Testis (tissue), 3 donors: ENCODE measurements around the gene NDUFS3. TPM values are rescaled to one million over a fixed set of nuclear protein-coding genes. Genes with fewer than 3 reads are reported as not detected.
A peak's percentile ranks its signal among the peaks of the same experiment; 100 is the strongest.
"Not testable (repeated sequence)": the region's sequence is repeated elsewhere in the genome, so short reads cannot be mapped to it uniquely, and the experiment has no call there.

Source experiments
- DNase-seq: peaks from one replicate; pipeline ENCODE4 v3.0.0-alpha.2; 2019
- H3K27ac ChIP-seq, 2 donors: fragments of 200-600 bp; sonication (generic); one replicate each; pipeline ENCODE4 v1.5.1; 2019
- H3K27me3 ChIP-seq: fragments of 200-600 bp; sonication (generic); one replicate; pipeline ENCODE4 v1.5.1; 2019
- H3K36me3 ChIP-seq: fragments of 200-600 bp; sonication (generic); one replicate; pipeline ENCODE4 v1.5.1; 2017; ENCODE audit warnings: low read depth; ENCODE audit errors: missing control alignments
- H3K4me1 ChIP-seq: fragments of 200-600 bp; sonication (generic); one replicate; pipeline ENCODE4 v1.5.1; 2019
- H3K4me3 ChIP-seq, 2 donors: fragments of 200-600 bp; sonication (generic); one replicate each; pipeline ENCODE4 v1.5.1; 2017 to 2019
- H3K9me3 ChIP-seq: fragments of 200-600 bp; sonication (generic); one replicate; pipeline ENCODE4 v1.5.1; 2017
- CTCF ChIP-seq, 3 experiments: fragments of 450-650 bp in 2 of 3; fragments of 200-600 bp in 1 of 3; sonication (generic) in 1 of 3; IDR thresholded peaks; one replicate each; pipeline ENCODE4 v1.5.1; 2016 to 2019; ENCODE audit warnings: antibody characterized with exemption in 3 of 3, mild to moderate bottlenecking in 2 of 3, moderate library complexity in 1 of 3
- POLR2A ChIP-seq: fragments of 450-650 bp; IDR thresholded peaks from one replicate; pipeline ENCODE4 v1.6.1; 2017; ENCODE audit warnings: antibody characterized with exemption, mild to moderate bottlenecking, moderate library complexity
- WGBS, 2 donors: methylation state at CpG; one replicate each; pipeline ENCODE4 v1.1.5; 2018; 5-methylcytosine and 5-hydroxymethylcytosine counted together
- intact Hi-C: fragments of 100-400 bp; cut with DNase I; formaldehyde crosslinking; loops from one replicate; pipeline ENCODE4 v1.15.1; 2023; ENCODE audit warnings: low total_unique reads
- polyA plus RNA-seq: library from polyadenylated mRNA; stranded (reverse); fragments of 350-450 nt; fragmentation: Illumina TruSeq; extraction: RNeasy Lipid Tissue Mini Kit (QIAGEN cat#74804); gene quantifications from one replicate; pipeline ENCODE4 v1.2.3, GENCODE V29; 2014; ENCODE audit warnings: low read depth, low replicate concordance; ENCODE audit not compliant: insufficient read depth
- total RNA-seq, 2 donors: library from RNA; depleted of rRNA; stranded (reverse); fragments of >200 nt; gene quantifications; one replicate each; pipeline ENCODE4 v1.2.3, GENCODE V29; 2016

Gene NDUFS3
- total and polyA plus RNA-seq, 3 donors from 2014 or later: 69.8 to 121 (median 88.5) TPM

- TF ChIP-seq POLR2A: no peak
- TF ChIP-seq CTCF (IDR thresholded peaks at IDR 0.05): no peak
- WGBS, 2 donors: 4 to 6% methylated on average over 6 to 9 of the region's 9 CpGs
- no peaks in the 10 kb centered on the region for H3K9me3 ChIP-seq
- H3K27me3 ChIP-seq: no peaks in the 10 kb centered on the region
- H3K4me1 ChIP-seq: peaks cover 16% of the 10 kb centered on the region
- H3K36me3 ChIP-seq: no peaks in the 10 kb centered on the region
- peak overlapping the region; percentile 91 to 95 for H3K27ac ChIP-seq
- intact Hi-C loops: no loop called here
- DNase-seq: no peak
- peak overlapping the region; percentile 90 to 92 for H3K4me3 ChIP-seq
Observed at GRCh38 chr11:47553406-47553743, 25.5 kb upstream of the NDUFS3 start.

GRCh38 chr11:47557004-47557403 lies 21.9 kb upstream of the NDUFS3 start:
- H3K27ac ChIP-seq, H3K27me3 ChIP-seq, DNase-seq, intact Hi-C loops, H3K4me3 ChIP-seq, H3K4me1 ChIP-seq, H3K9me3 ChIP-seq, H3K36me3 ChIP-seq: not testable (repeated sequence)
- WGBS, 2 donors: 50 to 74% methylated on average over 12 of the region's 12 CpGs

- no peak for TF ChIP-seq POLR2A
- TF ChIP-seq CTCF (IDR thresholded peaks at IDR 0.05): no peak
- Histone ChIP-seq H3K4me3 (no peak overlapping the region), H3K36me3 (no peaks in the 10 kb centered on the region), H3K27me3 (no peaks in the 10 kb centered on the region), H3K27ac (no peak overlapping the region), H3K4me1 (no peaks in the 10 kb centered on the region), H3K9me3 (no peaks in the 10 kb centered on the region)
- 88 to 100% methylated on average over 1 of the region's 1 CpG for WGBS, 2 donors
- no peak for DNase-seq
- intact Hi-C loops: no loop called here
Observed at GRCh38 chr11:47558695-47559094, 20.2 kb upstream of the NDUFS3 start.

GRCh38 chr11:47560426-47560825 lies 18.4 kb upstream of the NDUFS3 start:
- no peak for DNase-seq
- TF ChIP-seq POLR2A (no peak), CTCF (IDR thresholded peaks at IDR 0.05) (no peak)
- Histone ChIP-seq H3K4me3 (no peak overlapping the region), H3K4me1 (peaks cover 4% of the 10 kb centered on the region), H3K27me3 (no peaks in the 10 kb centered on the region), H3K27ac (no peak overlapping the region), H3K36me3 (no peaks in the 10 kb centered on the region), H3K9me3 (no peaks in the 10 kb centered on the region)
- WGBS, 2 donors: 87 to 92% methylated on average over 2 of the region's 2 CpGs
- intact Hi-C loops: no loop called here

GRCh38 chr11:47562393-47562792 lies 16.5 kb upstream of the NDUFS3 start:
- H3K4me1 ChIP-seq, H3K4me3 ChIP-seq, H3K36me3 ChIP-seq, DNase-seq, H3K9me3 ChIP-seq, H3K27me3 ChIP-seq, H3K27ac ChIP-seq, intact Hi-C loops: not testable (repeated sequence)
- 87 to 95% methylated on average over 4 of the region's 4 CpGs for WGBS, 2 donors

- intact Hi-C loops, H3K4me3 ChIP-seq, H3K27me3 ChIP-seq, H3K4me1 ChIP-seq, H3K9me3 ChIP-seq, DNase-seq, H3K36me3 ChIP-seq, H3K27ac ChIP-seq: not testable (repeated sequence)
- WGBS, 2 donors: 84 to 92% methylated on average over 10 of the region's 10 CpGs
Observed at GRCh38 chr11:47564366-47564765, 14.5 kb upstream of the NDUFS3 start.
